Ishikawa (cell line): Measurements from ENCODE around the gene DCAF11.

Experiments
- CEBPB ChIP-seq: IDR thresholded peaks from 2 replicates; pipeline ENCODE4 v1.6.1; 2012
- CREB1 ChIP-seq: IDR thresholded peaks from 2 replicates; pipeline ENCODE4 v1.6.1; 2012; ENCODE audit warnings: low read depth
- EGR1 ChIP-seq: IDR thresholded peaks from 2 replicates; pipeline ENCODE4 v1.6.1; 2012
- EP300 ChIP-seq: IDR thresholded peaks from 2 replicates; pipeline ENCODE4 v1.6.1; 2012; ENCODE audit warnings: borderline replicate concordance
- FOXM1 ChIP-seq: IDR thresholded peaks from 2 replicates; pipeline ENCODE4 v1.6.1; 2012; ENCODE audit warnings: low read depth, borderline replicate concordance
- NFIC ChIP-seq: IDR thresholded peaks from 2 replicates; pipeline ENCODE4 v1.6.1; 2012
- RAD21 ChIP-seq: IDR thresholded peaks from 2 replicates; pipeline ENCODE4 v1.6.1; 2012; ENCODE audit warnings: low read depth
- TAF1 ChIP-seq: IDR thresholded peaks from 2 replicates; pipeline ENCODE4 v1.6.1; 2012; ENCODE audit warnings: low read depth, mild to moderate bottlenecking
- TCF12 ChIP-seq: IDR thresholded peaks from 2 replicates; pipeline ENCODE4 v1.6.1; 2012; ENCODE audit warnings: low read depth
- TEAD4 ChIP-seq: IDR thresholded peaks from 2 replicates; pipeline ENCODE4 v1.6.1; 2012
- YY1 ChIP-seq: IDR thresholded peaks from 2 replicates; pipeline ENCODE4 v1.6.1; 2012; ENCODE audit warnings: low read depth
- ZBTB7A ChIP-seq: IDR thresholded peaks from 2 replicates; pipeline ENCODE4 v1.6.1; 2012; ENCODE audit warnings: low read depth
- TF ChIP-seq, protein P1 (sequence below): IDR thresholded peaks from 2 replicates; pipeline ENCODE4 v1.6.1; 2012
- TF ChIP-seq, protein P2 (sequence below): IDR thresholded peaks from 2 replicates; pipeline ENCODE4 v1.6.1; 2012
- TF ChIP-seq, protein P3 (sequence below): IDR thresholded peaks from 2 replicates; pipeline ENCODE4 v1.6.1; 2012; ENCODE audit warnings: low read depth, mild to moderate bottlenecking

Gene DCAF11

DNA sequence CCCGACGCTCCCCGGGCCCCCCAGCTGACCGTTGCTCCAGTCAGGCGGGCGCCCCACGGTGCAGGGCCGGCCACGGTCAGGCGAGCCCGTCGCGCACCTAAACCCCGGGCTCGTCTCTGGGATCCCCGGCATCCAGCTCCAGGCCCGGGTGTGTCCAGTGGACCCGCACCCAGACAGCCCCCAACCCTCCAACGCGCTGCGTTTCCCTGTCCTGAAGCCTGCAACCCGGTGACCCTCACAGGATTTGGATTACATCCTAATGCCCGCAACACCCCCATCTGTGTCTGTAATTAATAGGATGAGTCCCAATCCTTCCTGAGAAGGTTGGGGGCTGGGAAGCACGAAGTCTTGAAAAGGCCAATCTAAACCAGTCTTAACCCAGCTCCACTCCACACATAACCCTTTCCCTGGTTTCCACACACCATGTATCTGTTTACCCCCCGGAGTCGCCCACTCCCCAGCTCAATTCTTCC is 32.8 kb upstream of the DCAF11 start:
- TF ChIP-seq TCF12: no peak
- TF ChIP-seq, protein P1, sequence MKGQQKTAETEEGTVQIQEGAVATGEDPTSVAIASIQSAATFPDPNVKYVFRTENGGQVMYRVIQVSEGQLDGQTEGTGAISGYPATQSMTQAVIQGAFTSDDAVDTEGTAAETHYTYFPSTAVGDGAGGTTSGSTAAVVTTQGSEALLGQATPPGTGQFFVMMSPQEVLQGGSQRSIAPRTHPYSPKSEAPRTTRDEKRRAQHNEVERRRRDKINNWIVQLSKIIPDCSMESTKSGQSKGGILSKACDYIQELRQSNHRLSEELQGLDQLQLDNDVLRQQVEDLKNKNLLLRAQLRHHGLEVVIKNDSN: no peak
- TF ChIP-seq NFIC: no peak
- no peak for TF ChIP-seq RAD21
- TF ChIP-seq YY1: no peak
- TF ChIP-seq, protein P2, sequence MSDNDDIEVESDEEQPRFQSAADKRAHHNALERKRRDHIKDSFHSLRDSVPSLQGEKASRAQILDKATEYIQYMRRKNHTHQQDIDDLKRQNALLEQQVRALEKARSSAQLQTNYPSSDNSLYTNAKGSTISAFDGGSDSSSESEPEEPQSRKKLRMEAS: no peak
- no peak for TF ChIP-seq CREB1
- TF ChIP-seq, protein P3, sequence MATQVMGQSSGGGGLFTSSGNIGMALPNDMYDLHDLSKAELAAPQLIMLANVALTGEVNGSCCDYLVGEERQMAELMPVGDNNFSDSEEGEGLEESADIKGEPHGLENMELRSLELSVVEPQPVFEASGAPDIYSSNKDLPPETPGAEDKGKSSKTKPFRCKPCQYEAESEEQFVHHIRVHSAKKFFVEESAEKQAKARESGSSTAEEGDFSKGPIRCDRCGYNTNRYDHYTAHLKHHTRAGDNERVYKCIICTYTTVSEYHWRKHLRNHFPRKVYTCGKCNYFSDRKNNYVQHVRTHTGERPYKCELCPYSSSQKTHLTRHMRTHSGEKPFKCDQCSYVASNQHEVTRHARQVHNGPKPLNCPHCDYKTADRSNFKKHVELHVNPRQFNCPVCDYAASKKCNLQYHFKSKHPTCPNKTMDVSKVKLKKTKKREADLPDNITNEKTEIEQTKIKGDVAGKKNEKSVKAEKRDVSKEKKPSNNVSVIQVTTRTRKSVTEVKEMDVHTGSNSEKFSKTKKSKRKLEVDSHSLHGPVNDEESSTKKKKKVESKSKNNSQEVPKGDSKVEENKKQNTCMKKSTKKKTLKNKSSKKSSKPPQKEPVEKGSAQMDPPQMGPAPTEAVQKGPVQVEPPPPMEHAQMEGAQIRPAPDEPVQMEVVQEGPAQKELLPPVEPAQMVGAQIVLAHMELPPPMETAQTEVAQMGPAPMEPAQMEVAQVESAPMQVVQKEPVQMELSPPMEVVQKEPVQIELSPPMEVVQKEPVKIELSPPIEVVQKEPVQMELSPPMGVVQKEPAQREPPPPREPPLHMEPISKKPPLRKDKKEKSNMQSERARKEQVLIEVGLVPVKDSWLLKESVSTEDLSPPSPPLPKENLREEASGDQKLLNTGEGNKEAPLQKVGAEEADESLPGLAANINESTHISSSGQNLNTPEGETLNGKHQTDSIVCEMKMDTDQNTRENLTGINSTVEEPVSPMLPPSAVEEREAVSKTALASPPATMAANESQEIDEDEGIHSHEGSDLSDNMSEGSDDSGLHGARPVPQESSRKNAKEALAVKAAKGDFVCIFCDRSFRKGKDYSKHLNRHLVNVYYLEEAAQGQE: no peak
- TF ChIP-seq TAF1: no peak
- TF ChIP-seq FOXM1: no peak
- TF ChIP-seq EP300: no peak
- TF ChIP-seq CEBPB: no peak
- no peak for TF ChIP-seq EGR1
- TF ChIP-seq TEAD4: no peak
- TF ChIP-seq ZBTB7A: no peak

DNA sequence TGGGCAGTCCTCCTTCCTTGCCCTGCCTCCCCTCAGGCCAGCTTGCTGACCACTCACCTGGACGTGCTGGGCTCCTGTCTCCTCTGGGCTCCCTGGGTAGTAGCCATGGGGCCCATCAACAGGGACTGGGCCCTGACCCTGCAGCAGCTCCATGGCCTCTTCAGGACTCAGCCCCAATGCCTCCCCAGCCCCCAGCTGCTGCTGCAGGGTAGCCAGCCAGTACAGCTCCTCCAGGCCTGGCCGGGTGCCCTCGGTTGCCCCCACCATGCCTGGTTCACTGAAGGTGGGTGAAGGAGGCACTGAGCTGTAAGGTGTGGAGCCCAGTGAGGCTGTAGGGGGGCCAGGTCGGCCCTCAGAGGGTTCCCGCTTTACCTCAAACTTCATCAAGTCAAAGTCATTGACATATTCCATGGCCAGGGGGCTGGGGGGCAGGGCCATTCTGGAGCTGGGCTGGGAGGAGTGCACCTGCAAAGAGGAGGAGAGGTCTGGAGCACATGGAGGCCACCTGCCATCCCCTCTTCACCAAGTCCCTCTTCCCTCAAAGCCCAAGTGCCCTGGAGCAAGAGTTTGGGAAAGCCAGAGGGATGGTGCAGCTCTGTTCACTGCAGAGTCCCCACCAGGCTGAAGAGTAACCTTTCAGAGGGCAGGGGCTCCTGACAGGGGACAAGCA is 32.0 kb upstream of the DCAF11 start:
- TF ChIP-seq, protein P1: no peak
- no peak for TF ChIP-seq YY1
- no peak for TF ChIP-seq RAD21
- no peak for TF ChIP-seq TCF12
- no peak for TF ChIP-seq TEAD4
- no peak for TF ChIP-seq NFIC
- no peak for TF ChIP-seq CREB1
- TF ChIP-seq, protein P2: no peak
- TF ChIP-seq CEBPB: no peak
- TF ChIP-seq ZBTB7A: no peak
- no peak for TF ChIP-seq TAF1
- TF ChIP-seq, protein P3: no peak
- TF ChIP-seq EP300: no peak

DNA sequence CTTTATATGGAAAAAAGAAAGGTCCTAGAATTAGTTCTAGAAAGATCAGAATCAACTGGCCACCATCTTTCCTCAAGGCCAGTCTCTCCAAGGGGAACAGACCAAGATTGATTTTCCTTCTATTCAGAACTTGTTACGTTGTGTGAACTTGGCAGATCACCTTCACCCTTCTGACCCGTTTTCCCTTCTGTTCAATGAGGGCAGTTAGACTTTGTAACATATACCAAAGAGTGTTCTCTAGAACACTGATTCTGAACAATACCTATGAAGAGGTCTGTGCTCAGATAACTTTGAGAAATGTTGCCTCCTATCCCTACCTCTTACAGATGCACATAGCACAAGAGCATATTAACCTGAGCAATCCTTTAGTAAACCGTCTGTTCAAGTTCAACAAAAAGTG is 31.1 kb upstream of the DCAF11 start:
- TF ChIP-seq TCF12 (no peak), EGR1 (no peak), RAD21 (no peak), CREB1 (no peak), CEBPB (no peak), EP300 (no peak), FOXM1 (no peak), ZBTB7A (no peak), TAF1 (no peak), NFIC (no peak), YY1 (no peak), TEAD4 (no peak)
- TF ChIP-seq, protein P2: no peak
- TF ChIP-seq, protein P1: no peak
- TF ChIP-seq, protein P3: no peak
